Tibial nerve (tissue), 4 donors: ENCODE data around the gene LRRC74B. TPM values are rescaled to one million over a fixed set of nuclear protein-coding genes. Genes with fewer than 3 reads are reported as not detected.
"Not testable (repeated sequence)": the region's sequence is repeated elsewhere in the genome, so short reads cannot be mapped to it uniquely, and the experiment has no call there.

Experiments
- DNase-seq, 2 donors: peaks; one replicate each; pipeline ENCODE4 v3.0.0-alpha.2; 2019; ENCODE audit warnings: low spot score in 2 of 2
- H3K27ac ChIP-seq, 4 donors: fragments of 200-600 bp; sonication (generic) in 3 of 4; one replicate each; pipeline ENCODE4 v1.5.1; 2017 to 2019; ENCODE audit warnings: mild to moderate bottlenecking in 1 of 4
- H3K27me3 ChIP-seq, 2 donors: fragments of 200-600 bp; sonication (generic) in 1 of 2; one replicate each; pipeline versions ENCODE4 v1.5.1 to v1.6.0; 2017 to 2019
- H3K36me3 ChIP-seq, 3 donors: fragments of 200-600 bp; sonication (generic); one replicate each; pipeline ENCODE4 v1.5.1; 2018 to 2019
- H3K4me1 ChIP-seq, 4 donors: fragments of 200-600 bp; sonication (generic) in 3 of 4; one replicate each; pipeline ENCODE4 v1.5.1; 2017 to 2019
- H3K4me3 ChIP-seq, 4 donors: fragments of 200-600 bp; sonication (generic) in 3 of 4; one replicate each; pipeline ENCODE4 v1.5.1; 2017 to 2019; ENCODE audit warnings: mild to moderate bottlenecking in 1 of 4, moderate library complexity in 1 of 4
- H3K9me3 ChIP-seq, 4 donors: fragments of 200-600 bp; sonication (generic) in 3 of 4; one replicate each; pipeline ENCODE4 v1.5.1; 2017 to 2019
- EP300 ChIP-seq, 2 donors: sonication (generic); formaldehyde crosslinking; IDR thresholded peaks; one replicate each; pipeline ENCODE4 v1.6.1; 2017; ENCODE audit warnings: antibody characterized with exemption in 2 of 2, mild to moderate bottlenecking in 1 of 2
- POLR2A ChIP-seq, 2 donors: fragments of 450-650 bp; IDR thresholded peaks; one replicate each; pipeline ENCODE4 v1.6.1; 2017; ENCODE audit warnings: antibody characterized with exemption in 2 of 2, mild to moderate bottlenecking in 2 of 2, moderate library complexity in 2 of 2
- WGBS, 2 donors: methylation state at CpG; one replicate each; pipeline ENCODE4 v1.1.5; 2018; 5-methylcytosine and 5-hydroxymethylcytosine counted together
- total RNA-seq, 4 donors: library from RNA; depleted of rRNA; stranded (reverse); fragments of >200 nt; gene quantifications; one replicate each; pipeline ENCODE4 v1.1.0, GENCODE V29; 2016
- TF ChIP-seq, protein P1 (sequence below), 5 experiments: fragments of 200-600 bp in 3 of 5; fragments of 450-650 bp in 2 of 5; sonication (generic) in 3 of 5; IDR thresholded peaks; one replicate each; pipeline ENCODE4 v1.5.1; 2016 to 2019; ENCODE audit warnings: antibody characterized with exemption in 5 of 5, mild to moderate bottlenecking in 3 of 5, moderate library complexity in 2 of 5

LRRC74B gene
- total RNA-seq, 4 donors from 2014 or later: 0.39 TPM; not detected in 3

- H3K27ac ChIP-seq: no peak overlapping the region
- peaks cover 0 to 21% (median 11%) of the 10 kb centered on the region in 4 donors for H3K4me1 ChIP-seq
- H3K27me3 ChIP-seq: no peaks in the 10 kb centered on the region
- H3K36me3 ChIP-seq: no peaks in the 10 kb centered on the region
- no peak for TF ChIP-seq EP300 (IDR thresholded peaks at IDR 0.05)
- no peak for TF ChIP-seq POLR2A (IDR thresholded peaks at IDR 0.05)
- TF ChIP-seq, protein P1, sequence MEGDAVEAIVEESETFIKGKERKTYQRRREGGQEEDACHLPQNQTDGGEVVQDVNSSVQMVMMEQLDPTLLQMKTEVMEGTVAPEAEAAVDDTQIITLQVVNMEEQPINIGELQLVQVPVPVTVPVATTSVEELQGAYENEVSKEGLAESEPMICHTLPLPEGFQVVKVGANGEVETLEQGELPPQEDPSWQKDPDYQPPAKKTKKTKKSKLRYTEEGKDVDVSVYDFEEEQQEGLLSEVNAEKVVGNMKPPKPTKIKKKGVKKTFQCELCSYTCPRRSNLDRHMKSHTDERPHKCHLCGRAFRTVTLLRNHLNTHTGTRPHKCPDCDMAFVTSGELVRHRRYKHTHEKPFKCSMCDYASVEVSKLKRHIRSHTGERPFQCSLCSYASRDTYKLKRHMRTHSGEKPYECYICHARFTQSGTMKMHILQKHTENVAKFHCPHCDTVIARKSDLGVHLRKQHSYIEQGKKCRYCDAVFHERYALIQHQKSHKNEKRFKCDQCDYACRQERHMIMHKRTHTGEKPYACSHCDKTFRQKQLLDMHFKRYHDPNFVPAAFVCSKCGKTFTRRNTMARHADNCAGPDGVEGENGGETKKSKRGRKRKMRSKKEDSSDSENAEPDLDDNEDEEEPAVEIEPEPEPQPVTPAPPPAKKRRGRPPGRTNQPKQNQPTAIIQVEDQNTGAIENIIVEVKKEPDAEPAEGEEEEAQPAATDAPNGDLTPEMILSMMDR (IDR thresholded peaks at IDR 0.05): no peak
- no peak for DNase-seq
- WGBS, 2 donors: 12 to 14% methylated on average over 15 of the region's 15 CpGs
- H3K4me3 ChIP-seq: peak overlapping the region; percentile 25 to 53 (median 38)
- H3K9me3 ChIP-seq: no peaks in the 10 kb centered on the region
Measured at GRCh38 chr22:21044931-21045584, 688 bp upstream of the LRRC74B start.

- 90 to 91% methylated on average over 10 to 14 of the region's 14 CpGs for WGBS, 2 donors
- TF ChIP-seq POLR2A (IDR thresholded peaks at IDR 0.05): no peak
- no peak for TF ChIP-seq EP300 (IDR thresholded peaks at IDR 0.05)
- TF ChIP-seq, protein P1 (IDR thresholded peaks at IDR 0.05): no peak
- H3K9me3 ChIP-seq: no peaks in the 10 kb centered on the region
- H3K4me1 ChIP-seq: peaks cover 0 to 21% (median 11%) of the 10 kb centered on the region in 4 donors
- no peak overlapping the region for H3K4me3 ChIP-seq
- no peaks in the 10 kb centered on the region for H3K27me3 ChIP-seq
- no peak for DNase-seq
- H3K36me3 ChIP-seq: no peaks in the 10 kb centered on the region
- H3K27ac ChIP-seq: no peak overlapping the region
Measured at GRCh38 chr22:21047035-21047661, 1.4 kb downstream of the LRRC74B start.

DNA sequence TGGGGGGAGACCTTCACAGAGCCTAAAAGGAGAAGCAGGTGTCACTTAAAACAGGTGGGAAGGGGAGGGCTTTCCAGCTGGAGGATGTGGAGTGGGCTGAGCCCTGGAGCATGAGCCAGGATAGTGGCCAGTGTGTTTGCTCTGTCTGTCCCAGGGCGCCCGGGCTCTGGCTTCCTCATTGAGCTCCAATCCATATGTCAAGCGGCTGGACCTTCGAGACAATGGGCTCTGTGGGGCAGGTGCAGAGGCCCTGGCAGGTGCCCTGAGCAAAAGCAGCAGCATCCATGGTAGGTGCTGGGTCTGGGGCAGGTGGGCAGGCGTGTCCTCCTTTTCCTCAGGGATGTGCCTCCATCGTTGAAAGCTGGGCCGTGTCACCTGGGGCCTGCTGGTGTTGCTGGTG is 2.0 kb downstream of the LRRC74B start:
- Histone ChIP-seq H3K4me3 (no peak overlapping the region), H3K27ac (no peak overlapping the region), H3K9me3 (no peaks in the 10 kb centered on the region), H3K36me3 (no peaks in the 10 kb centered on the region), H3K27me3 (no peaks in the 10 kb centered on the region), H3K4me1 (peaks cover 0 to 21% (median 11%) of the 10 kb centered on the region in 4 donors)
- DNase-seq: no peak
- TF ChIP-seq, protein P1 (IDR thresholded peaks at IDR 0.05): no peak
- TF ChIP-seq EP300 (IDR thresholded peaks at IDR 0.05) (no peak), POLR2A (IDR thresholded peaks at IDR 0.05) (no peak)
- 82 to 88% methylated on average over 5 to 7 of the region's 7 CpGs for WGBS, 2 donors

- H3K36me3 ChIP-seq, H3K27me3 ChIP-seq, H3K4me3 ChIP-seq, H3K9me3 ChIP-seq, DNase-seq, H3K27ac ChIP-seq: not testable (repeated sequence)
- peaks cover 0 to 21% (median 11%) of the 10 kb centered on the region in 4 donors for H3K4me1 ChIP-seq
- WGBS, 2 donors: 56 to 75% methylated on average over 5 of the region's 5 CpGs
Measured at GRCh38 chr22:21048448-21048847, 2.7 kb downstream of the LRRC74B start.

- H3K4me3 ChIP-seq, H3K27me3 ChIP-seq, H3K27ac ChIP-seq, DNase-seq, H3K36me3 ChIP-seq, H3K9me3 ChIP-seq: not testable (repeated sequence)
- 91 to 92% methylated on average over 2 to 4 of the region's 12 CpGs for WGBS, 2 donors
- peaks cover 0 to 21% (median 11%) of the 10 kb centered on the region in 4 donors for H3K4me1 ChIP-seq
Measured at GRCh38 chr22:21048965-21049364, 3.2 kb downstream of the LRRC74B start.

GRCh38 chr22:21051145-21051830 is 5.5 kb downstream of the LRRC74B start:
- TF ChIP-seq, protein P1 (IDR thresholded peaks at IDR 0.05): no peak
- TF ChIP-seq POLR2A (IDR thresholded peaks at IDR 0.05) (no peak), EP300 (IDR thresholded peaks at IDR 0.05) (no peak)
- DNase-seq: no peak
- H3K27ac ChIP-seq: no peak overlapping the region

More at GRCh38 chr22:21051145-21051830, 5.5 kb downstream of the LRRC74B start:
- no peaks in the 10 kb centered on the region for H3K36me3 ChIP-seq
- H3K4me3 ChIP-seq: no peak overlapping the region
- H3K4me1 ChIP-seq: no peaks in the 10 kb centered on the region
- no peaks in the 10 kb centered on the region for H3K9me3 ChIP-seq
- 77 to 78% methylated on average over 9 of the region's 9 CpGs for WGBS, 2 donors
- no peaks in the 10 kb centered on the region for H3K27me3 ChIP-seq
